H9 (cell line): ENCODE measurements around the gene EFNB3. TPM values are rescaled to one million over a fixed set of nuclear protein-coding genes. Genes with fewer than 3 reads are reported as not detected.

Source experiments
- DNase-seq: peaks from one replicate; pipeline ENCODE4 v3.0.0-alpha.2; 2017
- H2AFZ ChIP-seq: one replicate; pipeline ENCODE4 v1.6.1; 2013; ENCODE audit warnings: mild to moderate bottlenecking, low read length, control low read depth, moderate library complexity
- H2AK5ac ChIP-seq: 2 replicates; pipeline ENCODE4 v1.6.1; 2013; ENCODE audit warnings: low read length, control low read depth, mixed read lengths; ENCODE audit not compliant: insufficient read length
- H2BK120ac ChIP-seq: one replicate; pipeline ENCODE4 v1.6.1; 2013; ENCODE audit warnings: low read depth, mild to moderate bottlenecking, low read length, control low read depth, inconsistent platforms; ENCODE audit not compliant: poor library complexity, severe bottlenecking
- H2BK12ac ChIP-seq: 2 replicates; pipeline ENCODE4 v1.6.1; 2013; ENCODE audit warnings: low read length, control low read depth, mixed read lengths, low read depth; ENCODE audit not compliant: insufficient read length
- H2BK15ac ChIP-seq: 2 replicates; pipeline ENCODE4 v1.6.1; 2013; ENCODE audit warnings: low read depth, low read length, control low read depth
- H2BK20ac ChIP-seq: one replicate; pipeline ENCODE4 v1.6.1; 2013; ENCODE audit warnings: low read depth, mild to moderate bottlenecking, low read length, control low read depth, inconsistent platforms; ENCODE audit not compliant: poor library complexity, severe bottlenecking
- H2BK5ac ChIP-seq: 2 replicates; pipeline ENCODE4 v1.6.1; 2013; ENCODE audit warnings: low read length, control low read depth, mixed read lengths; ENCODE audit not compliant: insufficient read length
- H3K14ac ChIP-seq: 2 replicates; pipeline ENCODE4 v1.6.1; 2013; ENCODE audit warnings: low read length, control low read depth; ENCODE audit not compliant: insufficient read depth
- H3K18ac ChIP-seq: 2 replicates; pipeline ENCODE4 v1.6.1; 2013; ENCODE audit warnings: low read depth, mild to moderate bottlenecking, mixed read lengths, low read length, control low read depth; ENCODE audit not compliant: insufficient read length
- H3K23ac ChIP-seq: 2 replicates; pipeline ENCODE4 v1.6.1; 2013; ENCODE audit warnings: low read length, control low read depth, mixed read lengths, low read depth; ENCODE audit not compliant: insufficient read length
- H3K23me2 ChIP-seq: 2 replicates; pipeline ENCODE4 v1.6.1; 2013; ENCODE audit warnings: low read depth, mild to moderate bottlenecking, mixed read lengths, low read length, control low read depth; ENCODE audit not compliant: insufficient read length, poor library complexity, severe bottlenecking
- H3K27ac ChIP-seq: 2 replicates; pipeline ENCODE4 v1.5.1; 2013; ENCODE audit warnings: low read length, control low read depth, mixed read lengths, low read depth; ENCODE audit not compliant: insufficient read length
- H3K27me3 ChIP-seq: 2 replicates; pipeline ENCODE4 v1.6.1; 2013; ENCODE audit warnings: low read length, control low read depth, inconsistent platforms; ENCODE audit not compliant: insufficient read depth
- H3K4ac ChIP-seq: 2 replicates; pipeline ENCODE4 v1.6.1; 2013; ENCODE audit warnings: low read depth, mild to moderate bottlenecking, control low read depth, inconsistent platforms, low read length, moderate library complexity
- H3K4me1 ChIP-seq: 2 replicates; pipeline ENCODE4 v1.6.1; 2013; ENCODE audit warnings: low read length, control low read depth, inconsistent platforms; ENCODE audit not compliant: insufficient read depth
- H3K4me2 ChIP-seq: 2 replicates; pipeline ENCODE4 v1.6.1; 2013; ENCODE audit warnings: low read length, control low read depth, mixed read lengths; ENCODE audit not compliant: insufficient read length, insufficient read depth
- H3K56ac ChIP-seq: 2 replicates; pipeline ENCODE4 v1.6.1; 2013; ENCODE audit warnings: low read depth, mild to moderate bottlenecking, mixed read lengths, low read length, control low read depth; ENCODE audit not compliant: insufficient read length
- H3K79me1 ChIP-seq: 2 replicates; pipeline ENCODE4 v1.6.1; 2013; ENCODE audit warnings: low read depth, mild to moderate bottlenecking, moderate library complexity, low read length, control low read depth, inconsistent platforms; ENCODE audit not compliant: insufficient read depth, poor library complexity, severe bottlenecking
- H3K79me2 ChIP-seq: 2 replicates; pipeline ENCODE4 v1.6.1; 2013; ENCODE audit warnings: low read length, control low read depth, inconsistent platforms; ENCODE audit not compliant: insufficient read depth
- H3K9ac ChIP-seq: 2 replicates; pipeline ENCODE4 v1.6.1; 2013; ENCODE audit warnings: low read length, control low read depth, mixed read lengths; ENCODE audit not compliant: insufficient read length; ENCODE audit errors: extremely low read depth
- H3K9me3 ChIP-seq: one replicate; pipeline ENCODE4 v1.6.1; 2013; ENCODE audit warnings: low read depth, low read length, inconsistent platforms; ENCODE audit not compliant: control insufficient read depth
- H3T11ph ChIP-seq: one replicate; pipeline ENCODE4 v1.6.1; 2013; ENCODE audit warnings: mild to moderate bottlenecking, low read length, control low read depth, inconsistent platforms
- H4K20me1 ChIP-seq: one replicate; pipeline ENCODE4 v1.6.1; 2013; ENCODE audit not compliant: control insufficient read depth, insufficient read length, insufficient read depth
- H4K5ac ChIP-seq: 2 replicates; pipeline ENCODE4 v1.6.1; 2013; ENCODE audit warnings: low read depth, mild to moderate bottlenecking, mixed read lengths, low read length, control low read depth; ENCODE audit not compliant: insufficient read length
- H4K8ac ChIP-seq: replicated peaks from 2 replicates; pipeline ENCODE4 v1.6.1; 2013; ENCODE audit warnings: low read length, control low read depth, mixed read lengths, low read depth; ENCODE audit not compliant: insufficient read length
- H4K91ac ChIP-seq: 2 replicates; pipeline ENCODE4 v1.6.1; 2013; ENCODE audit warnings: low read depth, mild to moderate bottlenecking, moderate library complexity, mixed read lengths, low read length, control low read depth; ENCODE audit not compliant: insufficient read length
- H3K27ac Mint-ChIP-seq, 3 experiments: 2 replicates in 2 of 3; 3 replicates in 1 of 3; pipeline ENCODE4 v1.8.0; 2020 to 2021; ENCODE audit warnings: mixed read lengths in 3 of 3, mild to moderate bottlenecking in 1 of 3, moderate library complexity in 1 of 3
- H3K27me3 Mint-ChIP-seq: 2 replicates; pipeline ENCODE4 v1.8.0; 2021; ENCODE audit warnings: low read depth, mild to moderate bottlenecking, moderate library complexity, mixed read lengths
- H3K36me3 Mint-ChIP-seq, 3 experiments: 2 replicates in 2 of 3; 3 replicates in 1 of 3; pipeline ENCODE4 v1.8.0; 2020 to 2021; ENCODE audit warnings: low read depth in 3 of 3, mixed read lengths in 3 of 3; ENCODE audit not compliant: insufficient read depth in 1 of 3
- H3K4me1 Mint-ChIP-seq, 2 experiments: 2 replicates each; pipeline ENCODE4 v1.8.0; 2020; ENCODE audit warnings: mixed read lengths in 2 of 2
- H3K4me3 Mint-ChIP-seq, 2 experiments: 2 replicates in 1 of 2; 3 replicates in 1 of 2; pipeline ENCODE4 v1.8.0; 2020 to 2021; ENCODE audit warnings: mild to moderate bottlenecking in 2 of 2, mixed read lengths in 2 of 2, moderate library complexity in 1 of 2
- H3K9me3 Mint-ChIP-seq, 2 experiments: 2 replicates in 1 of 2; 3 replicates in 1 of 2; pipeline ENCODE4 v1.8.0; 2020; ENCODE audit warnings: mild to moderate bottlenecking in 2 of 2, mixed read lengths in 2 of 2, moderate library complexity in 1 of 2
- WGBS: extraction: QIAGEN DNeasy Blood & Tissue Kit; methylation state at CpG from one replicate; pipeline ENCODE4 v1.1.7; 2013; ENCODE audit warnings: missing lambda C conversion rate, low lambda C conversion rate, mixed read lengths; ENCODE audit not compliant: insufficient read length; ENCODE audit errors: extremely low coverage; 5-methylcytosine and 5-hydroxymethylcytosine counted together
- total RNA-seq: library from RNA; stranded (reverse); gene quantifications from 2 replicates; pipeline ENCODE4 v1.2.1, GENCODE V29; 2021
- TF ChIP-seq, protein P1 (sequence below): fragments of 200-600 bp; sonication (generic); conservative IDR thresholded peaks from 3 replicates; pipeline ENCODE4 v1.8.0; 2021; ENCODE audit warnings: antibody characterized with exemption, mild to moderate bottlenecking

EFNB3 gene
- total RNA-seq, 1 experiment from 2014 or later: 11.3 TPM

DNA sequence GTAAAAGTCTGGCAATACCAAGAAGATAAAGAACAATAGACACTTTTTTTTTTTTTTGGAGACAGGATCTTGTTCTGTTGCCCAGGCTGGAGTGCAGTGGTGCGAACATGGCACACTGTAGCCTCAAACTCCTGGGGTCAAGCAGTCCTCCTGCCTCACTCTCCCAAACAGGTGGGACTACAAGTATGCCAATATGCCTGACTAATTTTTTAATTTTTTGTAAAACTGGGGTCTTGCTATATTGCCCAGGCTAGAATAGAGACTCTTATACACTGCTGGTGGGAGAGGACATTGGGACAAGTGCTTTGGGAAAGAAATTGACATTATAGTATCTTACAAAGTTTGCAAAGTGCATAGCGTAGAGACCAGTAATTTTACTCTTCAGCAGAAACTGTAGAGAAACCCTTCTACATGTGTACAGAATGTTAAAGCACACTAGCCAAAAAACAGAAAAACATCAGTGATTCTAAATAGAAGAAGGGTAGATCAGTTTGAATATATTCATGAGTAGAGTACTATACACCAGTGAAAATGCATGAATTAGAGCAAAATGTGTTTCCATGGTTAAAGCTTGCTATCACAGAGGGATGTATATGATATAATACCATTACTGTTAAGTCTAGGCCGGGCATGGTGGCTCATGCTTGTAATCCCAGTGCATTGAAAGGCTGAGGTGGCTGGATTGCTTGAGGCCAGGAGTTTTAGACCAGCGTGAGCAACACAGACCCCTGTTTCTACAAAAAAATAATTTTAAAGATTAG lies 7.0 kb upstream of the EFNB3 start:
- H3K27ac Mint-ChIP-seq: no peak overlapping the region

More for the DNA sequence above, 7.0 kb upstream of the EFNB3 start:
- H3K79me1 ChIP-seq: no peaks in the 10 kb centered on the region
- no peaks in the 10 kb centered on the region for H3K4me1 ChIP-seq
- no peak overlapping the region for H3K56ac ChIP-seq
- H4K8ac ChIP-seq: no peak overlapping the region
- no peak overlapping the region for H4K5ac ChIP-seq
- H4K91ac ChIP-seq: no peak overlapping the region
- Mint-ChIP-seq H3K36me3 (peaks cover 18 to 42% (median 38%) of the 10 kb centered on the region in 3 experiments; a peak in 6 of 7 replicates), H3K4me1 (peaks cover 0 to 2% of the 10 kb centered on the region in 2 experiments; a peak in 2 of 4 replicates), H3K27me3 (no peaks in the 10 kb centered on the region), H3K4me3 (no peak overlapping the region), H3K9me3 (no peaks in the 10 kb centered on the region; a peak in 1 of 5 replicates)
- no peaks in the 10 kb centered on the region for H3K79me2 ChIP-seq
- no peak overlapping the region for H3K4me2 ChIP-seq
- TF ChIP-seq, protein P1, sequence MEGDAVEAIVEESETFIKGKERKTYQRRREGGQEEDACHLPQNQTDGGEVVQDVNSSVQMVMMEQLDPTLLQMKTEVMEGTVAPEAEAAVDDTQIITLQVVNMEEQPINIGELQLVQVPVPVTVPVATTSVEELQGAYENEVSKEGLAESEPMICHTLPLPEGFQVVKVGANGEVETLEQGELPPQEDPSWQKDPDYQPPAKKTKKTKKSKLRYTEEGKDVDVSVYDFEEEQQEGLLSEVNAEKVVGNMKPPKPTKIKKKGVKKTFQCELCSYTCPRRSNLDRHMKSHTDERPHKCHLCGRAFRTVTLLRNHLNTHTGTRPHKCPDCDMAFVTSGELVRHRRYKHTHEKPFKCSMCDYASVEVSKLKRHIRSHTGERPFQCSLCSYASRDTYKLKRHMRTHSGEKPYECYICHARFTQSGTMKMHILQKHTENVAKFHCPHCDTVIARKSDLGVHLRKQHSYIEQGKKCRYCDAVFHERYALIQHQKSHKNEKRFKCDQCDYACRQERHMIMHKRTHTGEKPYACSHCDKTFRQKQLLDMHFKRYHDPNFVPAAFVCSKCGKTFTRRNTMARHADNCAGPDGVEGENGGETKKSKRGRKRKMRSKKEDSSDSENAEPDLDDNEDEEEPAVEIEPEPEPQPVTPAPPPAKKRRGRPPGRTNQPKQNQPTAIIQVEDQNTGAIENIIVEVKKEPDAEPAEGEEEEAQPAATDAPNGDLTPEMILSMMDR: no peak
- no peak overlapping the region for H3T11ph ChIP-seq
- no peak overlapping the region for H2BK20ac ChIP-seq
- H2BK5ac ChIP-seq: no peak overlapping the region
- no peaks in the 10 kb centered on the region for H3K27me3 ChIP-seq
- WGBS: no CpG with 5 or more reads among the region's 4 CpGs
- H3K27ac ChIP-seq: no peak overlapping the region
- no peak overlapping the region for H2BK15ac ChIP-seq
- DNase-seq: no peak
- no peak overlapping the region for H3K23ac ChIP-seq
- H3K18ac ChIP-seq: no peak overlapping the region
- H2AFZ ChIP-seq: no peak overlapping the region
- H2BK12ac ChIP-seq: no peak overlapping the region
- no peaks in the 10 kb centered on the region for H3K9me3 ChIP-seq
- no peak overlapping the region for H2AK5ac ChIP-seq
- H2BK120ac ChIP-seq: no peak overlapping the region
- no peak overlapping the region for H3K14ac ChIP-seq
- no peak overlapping the region for H3K4ac ChIP-seq
- H4K20me1 ChIP-seq: no peaks in the 10 kb centered on the region
- H3K23me2 ChIP-seq: no peaks in the 10 kb centered on the region
- no peak overlapping the region for H3K9ac ChIP-seq
